ENCODE results near the gene CD164L2.
A peak's percentile ranks its signal among the peaks of the same experiment; 100 is the strongest.
"Not testable (repeated sequence)": the region's sequence is repeated elsewhere in the genome, so short reads cannot be mapped to it uniquely, and the experiment has no call there.

CD164L2 gene

GRCh38 chr1:27383039-27383605 lies at the start of gene CD164L2:
Gene CD164L2, minus strand, starts transcription at chr1:27383333. Its CDS starts 94 bp downstream, at chr1:27383239.
- Mint-ChIP-seq H3K9me3 (no peaks in the 10 kb centered on the region), H3K4me1 (ENCODE audit: low read depth) (no peaks in the 10 kb centered on the region), H3K36me3 (ENCODE audit: low read depth) (no peaks in the 10 kb centered on the region), H3K27me3 (ENCODE audit: low read depth) (peaks cover 24% of the 10 kb centered on the region), H3K27ac (peak within 1 kb of the TSS; percentile 26), H3K4me3 (no peak within 1 kb of the TSS)

GRCh38 chr1:27432725-27433124 lies 49.6 kb upstream of the CD164L2 start:
- not testable (repeated sequence) for H3K4me3 Mint-ChIP-seq; H3K27me3 Mint-ChIP-seq (ENCODE audit: low read depth); H3K27ac Mint-ChIP-seq; H3K9me3 Mint-ChIP-seq
- Mint-ChIP-seq H3K4me1 (ENCODE audit: low read depth) (peaks cover 63% of the 10 kb centered on the region), H3K36me3 (ENCODE audit: low read depth) (peaks cover 12% of the 10 kb centered on the region)

- H3K27ac Mint-ChIP-seq = peak overlapping the region; percentile 75
- no peak overlapping the region for H3K4me3 Mint-ChIP-seq
- no peaks in the 10 kb centered on the region for H3K9me3 Mint-ChIP-seq
- no peaks in the 10 kb centered on the region for H3K27me3 Mint-ChIP-seq (ENCODE audit: low read depth)
- peaks cover 61% of the 10 kb centered on the region for H3K4me1 Mint-ChIP-seq (ENCODE audit: low read depth)
- peaks cover 20% of the 10 kb centered on the region for H3K36me3 Mint-ChIP-seq (ENCODE audit: low read depth)
Observed at GRCh38 chr1:27431601-27431940, 48.4 kb upstream of the CD164L2 start.

GRCh38 chr1:27430903-27431600 lies 47.9 kb upstream of the CD164L2 start:
- Mint-ChIP-seq H3K27ac (peak overlapping the region; percentile 75), H3K9me3 (no peaks in the 10 kb centered on the region), H3K36me3 (ENCODE audit: low read depth) (peaks cover 23% of the 10 kb centered on the region), H3K4me3 (peak overlapping the region; percentile 66), H3K4me1 (ENCODE audit: low read depth) (peaks cover 58% of the 10 kb centered on the region), H3K27me3 (ENCODE audit: low read depth) (no peaks in the 10 kb centered on the region)

- Mint-ChIP-seq H3K27me3 (ENCODE audit: low read depth) (no peaks in the 10 kb centered on the region), H3K9me3 (no peaks in the 10 kb centered on the region), H3K4me3 (peak overlapping the region; percentile 80), H3K36me3 (ENCODE audit: low read depth) (peaks cover 28% of the 10 kb centered on the region), H3K27ac (peak overlapping the region; percentile 93), H3K4me1 (ENCODE audit: low read depth) (peaks cover 58% of the 10 kb centered on the region)
Observed at GRCh38 chr1:27429029-27429425, 45.9 kb upstream of the CD164L2 start.

- Mint-ChIP-seq H3K36me3 (ENCODE audit: low read depth) (peaks cover 29% of the 10 kb centered on the region), H3K27me3 (ENCODE audit: low read depth) (no peaks in the 10 kb centered on the region), H3K27ac (peak overlapping the region; percentile 93), H3K4me1 (ENCODE audit: low read depth) (peaks cover 56% of the 10 kb centered on the region), H3K9me3 (no peaks in the 10 kb centered on the region), H3K4me3 (peak overlapping the region; percentile 80)
Observed at GRCh38 chr1:27428316-27429028, 45.3 kb upstream of the CD164L2 start.

- Mint-ChIP-seq H3K27ac (peak overlapping the region; percentile 93), H3K27me3 (ENCODE audit: low read depth) (no peaks in the 10 kb centered on the region), H3K4me1 (ENCODE audit: low read depth) (peaks cover 52% of the 10 kb centered on the region), H3K9me3 (no peaks in the 10 kb centered on the region), H3K36me3 (ENCODE audit: low read depth) (peaks cover 29% of the 10 kb centered on the region), H3K4me3 (peak overlapping the region; percentile 80)
Observed at GRCh38 chr1:27427816-27428315, 44.7 kb upstream of the CD164L2 start.

- peak overlapping the region; percentile 36 for H3K27ac Mint-ChIP-seq
- H3K4me1 Mint-ChIP-seq (ENCODE audit: low read depth) = peaks cover 55% of the 10 kb centered on the region
- no peaks in the 10 kb centered on the region for H3K9me3 Mint-ChIP-seq
- H3K4me3 Mint-ChIP-seq = no peak overlapping the region
- H3K27me3 Mint-ChIP-seq (ENCODE audit: low read depth) = no peaks in the 10 kb centered on the region
- H3K36me3 Mint-ChIP-seq (ENCODE audit: low read depth) = peaks cover 29% of the 10 kb centered on the region
Observed at GRCh38 chr1:27427329-27427728, 44.2 kb upstream of the CD164L2 start.

GRCh38 chr1:27423709-27424108 lies 40.6 kb upstream of the CD164L2 start:
- Mint-ChIP-seq H3K4me3 (no peak overlapping the region), H3K27ac (no peak overlapping the region), H3K9me3 (no peaks in the 10 kb centered on the region), H3K36me3 (ENCODE audit: low read depth) (peaks cover 32% of the 10 kb centered on the region), H3K27me3 (ENCODE audit: low read depth) (no peaks in the 10 kb centered on the region), H3K4me1 (ENCODE audit: low read depth) (peaks cover 48% of the 10 kb centered on the region)

GRCh38 chr1:27418326-27419185 lies 35.4 kb upstream of the CD164L2 start:
- H3K27ac Mint-ChIP-seq = peak overlapping the region; percentile 85
- H3K4me1 Mint-ChIP-seq (ENCODE audit: low read depth) = peaks cover 36% of the 10 kb centered on the region
- H3K9me3 Mint-ChIP-seq = no peaks in the 10 kb centered on the region
- H3K4me3 Mint-ChIP-seq = peak overlapping the region; percentile 52
- peaks cover 49% of the 10 kb centered on the region for H3K36me3 Mint-ChIP-seq (ENCODE audit: low read depth)
- no peaks in the 10 kb centered on the region for H3K27me3 Mint-ChIP-seq (ENCODE audit: low read depth)

GRCh38 chr1:27417713-27418112 lies 34.6 kb upstream of the CD164L2 start:
- Mint-ChIP-seq H3K4me3 (no peak overlapping the region), H3K4me1 (ENCODE audit: low read depth) (peaks cover 36% of the 10 kb centered on the region)

GRCh38 chr1:27416387-27417111 lies 33.4 kb upstream of the CD164L2 start:
- Mint-ChIP-seq H3K27me3 (ENCODE audit: low read depth) (no peaks in the 10 kb centered on the region), H3K9me3 (no peaks in the 10 kb centered on the region), H3K27ac (peak overlapping the region; percentile 23), H3K36me3 (ENCODE audit: low read depth) (peaks cover 57% of the 10 kb centered on the region), H3K4me3 (no peak overlapping the region), H3K4me1 (ENCODE audit: low read depth) (peaks cover 29% of the 10 kb centered on the region)

More at GRCh38 chr1:27417713-27418112, 34.6 kb upstream of the CD164L2 start:
- Mint-ChIP-seq H3K36me3 (ENCODE audit: low read depth) (peaks cover 54% of the 10 kb centered on the region), H3K27me3 (ENCODE audit: low read depth) (no peaks in the 10 kb centered on the region), H3K9me3 (no peaks in the 10 kb centered on the region), H3K27ac (peak overlapping the region; percentile 85)

GRCh38 chr1:27414091-27414490 lies 31.0 kb upstream of the CD164L2 start:
- H3K4me3 Mint-ChIP-seq = no peak overlapping the region
- H3K36me3 Mint-ChIP-seq (ENCODE audit: low read depth) = peaks cover 64% of the 10 kb centered on the region
- no peak overlapping the region for H3K27ac Mint-ChIP-seq
- no peaks in the 10 kb centered on the region for H3K27me3 Mint-ChIP-seq (ENCODE audit: low read depth)
- peaks cover 25% of the 10 kb centered on the region for H3K4me1 Mint-ChIP-seq (ENCODE audit: low read depth)
- H3K9me3 Mint-ChIP-seq = no peaks in the 10 kb centered on the region

All from T-helper 1 cell treated with Interleukin-12 subunit alpha and Interleukin-12 subunit beta and Interleukin-4 antibody, amounts not matched to agents 30 μg/mL and 1 μg/mL, for 36 hours (primary cell).